ENCODE results near the gene HMGB1. TPM values are rescaled to one million over a fixed set of nuclear protein-coding genes. Genes with fewer than 3 reads are reported as not detected.

The HMGB1 gene
- 295 TPM for polyA plus RNA-seq (2012; ENCODE audit: insufficient read depth, insufficient read length, low read depth)

DNA sequence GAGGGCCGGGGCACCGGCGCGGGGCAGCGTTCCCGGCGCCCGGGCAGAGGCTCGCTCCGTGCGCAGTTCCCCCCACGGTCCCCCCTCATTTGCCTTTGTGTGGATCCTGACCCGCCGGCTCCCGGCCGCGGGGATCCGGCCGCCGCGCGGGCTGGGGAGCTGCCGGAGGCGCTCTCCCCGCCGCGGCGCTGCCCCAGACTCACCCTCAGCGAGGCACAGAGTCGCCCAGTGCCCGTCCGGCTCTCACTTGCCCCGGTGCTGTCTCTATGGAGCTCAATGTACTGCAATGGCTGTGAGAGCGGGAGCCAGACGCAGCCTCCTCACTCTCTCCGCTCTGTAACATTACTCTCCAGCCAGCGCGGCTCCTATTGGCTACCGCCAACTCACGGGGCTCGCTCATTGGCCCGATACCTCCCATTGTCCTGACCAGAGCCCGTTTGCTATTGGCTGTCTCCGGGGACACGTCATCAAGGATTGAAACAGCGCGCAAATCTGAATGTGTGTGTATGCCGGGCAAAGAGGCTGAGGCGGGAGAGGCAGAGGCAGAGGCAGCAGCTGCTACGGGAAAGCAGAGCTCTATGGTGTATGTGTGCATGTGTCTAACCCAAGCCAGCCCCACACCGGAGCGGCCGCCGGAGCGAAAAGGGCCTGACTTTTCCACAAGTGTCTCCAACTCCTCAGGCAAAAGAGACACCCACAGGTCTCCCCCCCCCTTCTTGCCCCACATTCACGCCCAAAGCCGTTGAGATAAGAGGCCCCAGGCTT lies at the start of gene HMGB1:
Gene HMGB1, minus strand, starts transcription at position 344 of the 765 bp plus-strand sequence. CDS start 2,256 bp downstream, outside the sequence.
- Histone ChIP-seq H3K36me3 (peaks cover 33% of the 10 kb centered on the region), H3K4me3 (ENCODE audit: low read depth, low read length) (peak within 1 kb of the TSS; percentile 67), H3K9me3 (no peaks in the 10 kb centered on the region), H3K4me1 (peaks cover 7% of the 10 kb centered on the region), H3K27me3 (no peaks in the 10 kb centered on the region)
- DNase-seq, result peak; percentile 99
- TF ChIP-seq, protein P1, sequence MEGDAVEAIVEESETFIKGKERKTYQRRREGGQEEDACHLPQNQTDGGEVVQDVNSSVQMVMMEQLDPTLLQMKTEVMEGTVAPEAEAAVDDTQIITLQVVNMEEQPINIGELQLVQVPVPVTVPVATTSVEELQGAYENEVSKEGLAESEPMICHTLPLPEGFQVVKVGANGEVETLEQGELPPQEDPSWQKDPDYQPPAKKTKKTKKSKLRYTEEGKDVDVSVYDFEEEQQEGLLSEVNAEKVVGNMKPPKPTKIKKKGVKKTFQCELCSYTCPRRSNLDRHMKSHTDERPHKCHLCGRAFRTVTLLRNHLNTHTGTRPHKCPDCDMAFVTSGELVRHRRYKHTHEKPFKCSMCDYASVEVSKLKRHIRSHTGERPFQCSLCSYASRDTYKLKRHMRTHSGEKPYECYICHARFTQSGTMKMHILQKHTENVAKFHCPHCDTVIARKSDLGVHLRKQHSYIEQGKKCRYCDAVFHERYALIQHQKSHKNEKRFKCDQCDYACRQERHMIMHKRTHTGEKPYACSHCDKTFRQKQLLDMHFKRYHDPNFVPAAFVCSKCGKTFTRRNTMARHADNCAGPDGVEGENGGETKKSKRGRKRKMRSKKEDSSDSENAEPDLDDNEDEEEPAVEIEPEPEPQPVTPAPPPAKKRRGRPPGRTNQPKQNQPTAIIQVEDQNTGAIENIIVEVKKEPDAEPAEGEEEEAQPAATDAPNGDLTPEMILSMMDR (IDR thresholded peaks at IDR 0.05; ENCODE audit: low read depth, low read length), result no peak

DNA sequence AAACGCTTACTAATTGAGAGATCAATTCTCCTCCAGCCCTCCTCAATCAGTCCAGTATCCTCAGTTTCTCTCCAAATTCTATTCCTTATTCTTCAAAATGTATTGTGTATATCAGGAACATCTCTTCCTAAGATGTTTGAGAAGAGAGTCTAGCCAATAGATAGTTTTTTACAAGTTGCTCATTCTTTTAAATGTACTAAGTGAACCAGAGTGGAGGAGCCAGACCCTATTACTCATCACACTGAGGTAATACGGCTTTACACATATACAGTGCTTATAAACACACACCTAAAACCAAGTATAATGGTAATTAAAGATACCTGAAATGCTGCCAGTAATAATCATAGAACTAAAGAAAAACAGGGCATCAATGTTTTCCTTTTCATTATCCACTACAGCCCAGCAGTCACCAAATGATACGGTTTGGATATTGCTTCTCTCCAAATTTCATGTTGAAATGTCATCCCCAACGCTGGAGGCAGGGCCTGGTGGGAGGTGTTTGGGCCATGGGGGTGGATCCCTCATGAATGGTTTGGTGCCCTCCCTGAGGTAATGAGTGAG lies 45.2 kb upstream of the HMGB1 start:
- H3K36me3 ChIP-seq, result no peaks in the 10 kb centered on the region
- H3K9me3 ChIP-seq, result no peaks in the 10 kb centered on the region
- DNase-seq, result no peak
- TF ChIP-seq, protein P1 (IDR thresholded peaks at IDR 0.05; ENCODE audit: low read depth, low read length), result no peak
- H3K27me3 ChIP-seq, result no peaks in the 10 kb centered on the region
- no peak overlapping the region for H3K4me3 ChIP-seq (ENCODE audit: low read depth, low read length)
- no peaks in the 10 kb centered on the region for H3K4me1 ChIP-seq

DNA sequence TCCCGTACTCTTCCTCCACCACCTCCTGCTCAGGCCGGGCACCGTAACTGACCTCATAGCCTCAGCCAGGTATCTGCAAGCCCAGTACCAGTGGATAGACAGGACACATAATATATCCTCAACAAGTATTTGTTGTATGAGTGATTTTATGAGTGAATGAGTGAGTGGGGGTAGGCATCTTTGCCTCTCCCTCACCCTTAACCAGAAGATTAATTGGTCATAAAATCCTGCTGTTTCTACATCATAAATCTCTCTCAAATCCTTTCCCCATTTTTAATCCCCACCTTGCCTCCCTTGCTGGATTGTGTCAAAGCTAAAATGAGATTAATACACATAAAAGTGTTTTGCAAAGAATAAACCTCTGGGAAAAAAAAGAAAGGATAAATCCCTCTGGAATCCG lies 44.4 kb upstream of the HMGB1 start:
- no peak for DNase-seq
- no peak overlapping the region for H3K4me3 ChIP-seq (ENCODE audit: low read depth, low read length)
- no peaks in the 10 kb centered on the region for H3K9me3 ChIP-seq
- H3K4me1 ChIP-seq, result no peaks in the 10 kb centered on the region
- no peaks in the 10 kb centered on the region for H3K27me3 ChIP-seq
- no peaks in the 10 kb centered on the region for H3K36me3 ChIP-seq
- TF ChIP-seq, protein P1 (IDR thresholded peaks at IDR 0.05; ENCODE audit: low read depth, low read length), result no peak

DNA sequence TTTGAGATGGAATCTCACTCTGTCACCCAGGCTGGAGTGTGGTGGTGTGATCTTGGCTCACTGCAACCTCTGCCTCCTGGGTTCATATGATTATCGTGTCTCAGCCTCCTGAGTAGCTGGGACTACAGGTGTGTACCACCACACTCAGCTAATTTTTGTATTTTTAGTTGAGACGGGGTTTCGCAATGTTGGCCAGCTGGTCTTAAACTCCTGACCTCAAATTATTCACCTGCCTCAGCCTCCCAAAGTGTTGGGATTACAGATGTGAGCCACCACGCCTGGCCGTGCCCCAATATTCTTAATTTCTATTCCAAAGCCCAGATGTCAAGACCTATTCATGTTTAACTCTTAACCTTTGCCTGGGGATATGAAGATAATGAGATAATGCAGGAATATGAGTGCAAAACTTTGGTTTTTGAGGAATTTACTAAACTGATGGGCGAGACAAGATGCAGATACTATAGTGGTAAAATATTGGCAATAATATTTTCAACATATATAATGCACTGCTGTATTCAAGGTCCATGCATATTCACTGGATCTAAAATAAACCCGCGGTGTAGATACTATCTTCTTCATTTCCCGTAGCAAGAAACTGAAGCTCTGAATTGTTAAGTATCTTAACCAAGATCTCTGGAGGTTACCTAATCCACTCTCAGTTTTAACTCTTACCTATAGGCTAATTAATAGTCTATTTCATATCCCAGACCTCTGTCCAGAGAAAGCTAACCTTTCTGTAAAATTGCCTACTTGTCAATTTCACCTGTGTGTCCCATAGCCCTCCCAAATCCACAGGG lies 43.7 kb upstream of the HMGB1 start:
- Histone ChIP-seq H3K9me3 (no peaks in the 10 kb centered on the region), H3K4me1 (no peaks in the 10 kb centered on the region), H3K36me3 (no peaks in the 10 kb centered on the region), H3K27me3 (no peaks in the 10 kb centered on the region), H3K4me3 (ENCODE audit: low read depth, low read length) (no peak overlapping the region)
- no peak for DNase-seq
- TF ChIP-seq, protein P1 (IDR thresholded peaks at IDR 0.05; ENCODE audit: low read depth, low read length), result no peak

DNA sequence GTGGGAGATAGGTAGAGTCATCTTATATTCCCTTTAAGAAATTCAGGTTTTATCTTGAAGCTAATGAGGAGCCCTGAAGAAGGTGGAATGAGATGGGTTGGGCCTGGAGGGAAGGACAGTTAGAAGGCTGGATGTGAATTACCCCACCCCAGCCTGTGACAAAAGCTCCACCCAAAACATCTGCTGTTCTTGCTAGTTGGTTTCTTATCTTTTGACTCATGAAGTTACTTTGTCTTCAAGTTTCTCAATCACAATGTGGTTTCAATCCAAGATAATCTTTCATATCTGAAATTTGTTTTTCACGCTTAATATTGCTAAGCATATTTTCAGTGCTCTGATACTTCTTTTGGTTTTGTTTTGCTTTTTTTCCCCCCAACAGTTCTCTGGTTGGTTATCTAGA lies 38.3 kb upstream of the HMGB1 start:
- no peak for DNase-seq
- Histone ChIP-seq H3K4me3 (ENCODE audit: low read depth, low read length) (no peak overlapping the region), H3K36me3 (no peaks in the 10 kb centered on the region), H3K9me3 (no peaks in the 10 kb centered on the region), H3K27me3 (no peaks in the 10 kb centered on the region), H3K4me1 (no peaks in the 10 kb centered on the region)
- TF ChIP-seq, protein P1 (IDR thresholded peaks at IDR 0.05; ENCODE audit: low read depth, low read length), result no peak

All from BE2C (cell line).